SK-N-SH (cell line): ENCODE data around the gene SAT2.

Source experiments
- GABPA ChIP-seq: IDR thresholded peaks from 2 replicates; pipeline ENCODE4 v1.4.0; 2012; ENCODE audit warnings: low read depth, mild to moderate bottlenecking
- MAX ChIP-seq: IDR thresholded peaks from 2 replicates; pipeline ENCODE4 v1.4.0; 2012; ENCODE audit warnings: low read depth
- MEF2A ChIP-seq: IDR thresholded peaks from 2 replicates; pipeline ENCODE4 v1.4.0; 2012; ENCODE audit warnings: low read depth, borderline replicate concordance
- POLR2AphosphoS5 ChIP-seq: IDR thresholded peaks from 2 replicates; pipeline ENCODE4 v1.6.1; 2012; ENCODE audit warnings: low read depth, low read length
- RCOR1 ChIP-seq: fragments of 150-350 bp; IDR thresholded peaks from 2 replicates; pipeline ENCODE4 v1.6.1; 2017; ENCODE audit warnings: antibody characterized with exemption, low read length
- REST ChIP-seq: IDR thresholded peaks from 2 replicates; pipeline ENCODE4 v1.6.1; 2012; ENCODE audit warnings: mild to moderate bottlenecking, low read depth, low read length, moderate library complexity
- RXRA ChIP-seq: IDR thresholded peaks from 2 replicates; pipeline ENCODE4 v1.4.0; 2012; ENCODE audit warnings: low read depth, mild to moderate bottlenecking, borderline replicate concordance
- SIN3A ChIP-seq: IDR thresholded peaks from 2 replicates; pipeline ENCODE4 v1.6.1; 2012; ENCODE audit warnings: low read depth, mild to moderate bottlenecking, low read length, moderate library complexity, borderline replicate concordance
- TAF1 ChIP-seq: IDR thresholded peaks from 2 replicates; pipeline ENCODE4 v1.6.1; 2012; ENCODE audit warnings: low read depth, mild to moderate bottlenecking, low read length, moderate library complexity, borderline replicate concordance
- YY1 ChIP-seq: IDR thresholded peaks from 2 replicates; pipeline ENCODE4 v1.4.0; 2012; ENCODE audit warnings: low read depth, mild to moderate bottlenecking
- TF ChIP-seq, protein P1 (sequence below): fragments of 200-600 bp; sonication (generic); IDR thresholded peaks from 2 replicates; pipeline ENCODE4 v1.6.1; 2017; ENCODE audit warnings: antibody characterized with exemption, mild to moderate bottlenecking, moderate library complexity
- TF ChIP-seq, protein P2 (sequence below): IDR thresholded peaks from 2 replicates; pipeline ENCODE4 v1.4.0; 2012; ENCODE audit warnings: low read depth, borderline replicate concordance
- TF ChIP-seq, protein P3 (sequence below): IDR thresholded peaks from 2 replicates; pipeline ENCODE4 v1.4.0; 2012; ENCODE audit warnings: low read depth, borderline replicate concordance

- TF ChIP-seq MAX (no peak), GABPA (no peak), TAF1 (no peak), REST (no peak), POLR2AphosphoS5 (no peak), YY1 (no peak), RCOR1 (no peak), MEF2A (no peak), RXRA (no peak), SIN3A (no peak)
- TF ChIP-seq, protein P1, sequence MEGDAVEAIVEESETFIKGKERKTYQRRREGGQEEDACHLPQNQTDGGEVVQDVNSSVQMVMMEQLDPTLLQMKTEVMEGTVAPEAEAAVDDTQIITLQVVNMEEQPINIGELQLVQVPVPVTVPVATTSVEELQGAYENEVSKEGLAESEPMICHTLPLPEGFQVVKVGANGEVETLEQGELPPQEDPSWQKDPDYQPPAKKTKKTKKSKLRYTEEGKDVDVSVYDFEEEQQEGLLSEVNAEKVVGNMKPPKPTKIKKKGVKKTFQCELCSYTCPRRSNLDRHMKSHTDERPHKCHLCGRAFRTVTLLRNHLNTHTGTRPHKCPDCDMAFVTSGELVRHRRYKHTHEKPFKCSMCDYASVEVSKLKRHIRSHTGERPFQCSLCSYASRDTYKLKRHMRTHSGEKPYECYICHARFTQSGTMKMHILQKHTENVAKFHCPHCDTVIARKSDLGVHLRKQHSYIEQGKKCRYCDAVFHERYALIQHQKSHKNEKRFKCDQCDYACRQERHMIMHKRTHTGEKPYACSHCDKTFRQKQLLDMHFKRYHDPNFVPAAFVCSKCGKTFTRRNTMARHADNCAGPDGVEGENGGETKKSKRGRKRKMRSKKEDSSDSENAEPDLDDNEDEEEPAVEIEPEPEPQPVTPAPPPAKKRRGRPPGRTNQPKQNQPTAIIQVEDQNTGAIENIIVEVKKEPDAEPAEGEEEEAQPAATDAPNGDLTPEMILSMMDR: no peak
- TF ChIP-seq, protein P2, sequence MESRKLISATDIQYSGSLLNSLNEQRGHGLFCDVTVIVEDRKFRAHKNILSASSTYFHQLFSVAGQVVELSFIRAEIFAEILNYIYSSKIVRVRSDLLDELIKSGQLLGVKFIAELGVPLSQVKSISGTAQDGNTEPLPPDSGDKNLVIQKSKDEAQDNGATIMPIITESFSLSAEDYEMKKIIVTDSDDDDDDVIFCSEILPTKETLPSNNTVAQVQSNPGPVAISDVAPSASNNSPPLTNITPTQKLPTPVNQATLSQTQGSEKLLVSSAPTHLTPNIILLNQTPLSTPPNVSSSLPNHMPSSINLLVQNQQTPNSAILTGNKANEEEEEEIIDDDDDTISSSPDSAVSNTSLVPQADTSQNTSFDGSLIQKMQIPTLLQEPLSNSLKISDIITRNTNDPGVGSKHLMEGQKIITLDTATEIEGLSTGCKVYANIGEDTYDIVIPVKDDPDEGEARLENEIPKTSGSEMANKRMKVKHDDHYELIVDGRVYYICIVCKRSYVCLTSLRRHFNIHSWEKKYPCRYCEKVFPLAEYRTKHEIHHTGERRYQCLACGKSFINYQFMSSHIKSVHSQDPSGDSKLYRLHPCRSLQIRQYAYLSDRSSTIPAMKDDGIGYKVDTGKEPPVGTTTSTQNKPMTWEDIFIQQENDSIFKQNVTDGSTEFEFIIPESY: no peak
- TF ChIP-seq, protein P3, sequence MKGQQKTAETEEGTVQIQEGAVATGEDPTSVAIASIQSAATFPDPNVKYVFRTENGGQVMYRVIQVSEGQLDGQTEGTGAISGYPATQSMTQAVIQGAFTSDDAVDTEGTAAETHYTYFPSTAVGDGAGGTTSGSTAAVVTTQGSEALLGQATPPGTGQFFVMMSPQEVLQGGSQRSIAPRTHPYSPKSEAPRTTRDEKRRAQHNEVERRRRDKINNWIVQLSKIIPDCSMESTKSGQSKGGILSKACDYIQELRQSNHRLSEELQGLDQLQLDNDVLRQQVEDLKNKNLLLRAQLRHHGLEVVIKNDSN: no peak
Observed at GRCh38 chr17:7588553-7589203, 38.9 kb downstream of the SAT2 start.
